ENCODE data around the gene BCL2.

Gene BCL2

GRCh38 chr18:63284827-63285733 lies 34.5 kb downstream of the BCL2 start:
- DNase-seq, result no peak

GRCh38 chr18:63284173-63284799 lies 35.3 kb downstream of the BCL2 start:
- DNase-seq, result no peak

GRCh38 chr18:63283305-63284094 lies 36.1 kb downstream of the BCL2 start:
- DNase-seq, result no peak

GRCh38 chr18:63282793-63283192 lies 36.8 kb downstream of the BCL2 start:
- no peak for DNase-seq

DNA sequence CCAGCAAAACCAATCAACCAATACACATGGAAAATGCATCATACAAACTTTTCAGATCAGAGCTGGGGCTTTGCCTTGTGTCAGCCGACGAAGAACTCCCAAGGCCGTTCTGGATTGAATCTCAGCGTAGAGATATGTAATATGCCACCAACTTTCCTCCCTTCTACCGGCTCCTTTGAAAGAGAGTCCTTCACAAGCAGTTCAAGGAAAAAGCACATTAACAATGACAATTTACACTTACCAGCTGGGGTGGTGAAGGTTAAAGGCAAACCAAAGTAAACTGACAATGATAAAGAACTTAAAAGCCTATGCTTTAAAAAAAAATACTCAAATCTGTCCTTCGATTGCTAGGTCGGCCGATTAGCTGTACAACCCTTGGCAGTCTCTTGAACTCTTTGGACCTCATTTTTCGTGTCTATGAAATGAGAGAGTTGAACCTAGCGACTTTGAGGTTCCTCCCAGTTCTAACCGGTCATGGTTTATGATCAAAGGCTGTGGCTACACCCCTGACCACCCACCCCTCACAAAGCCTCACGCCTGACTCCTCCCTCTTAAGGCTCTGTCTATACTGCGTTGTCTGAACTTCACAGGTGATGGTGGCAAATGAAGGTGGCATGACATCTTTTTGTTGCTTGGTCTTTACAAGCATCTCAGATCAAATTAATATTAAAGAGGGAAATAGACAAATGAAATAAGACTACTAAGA lies 46.2 kb downstream of the BCL2 start:
- DNase-seq, result no peak

- DNase-seq, result no peak
Measured at GRCh38 chr18:63272638-63273037, 46.9 kb downstream of the BCL2 start.

GRCh38 chr18:63271881-63272299 lies 47.7 kb downstream of the BCL2 start:
- DNase-seq, result no peak

- DNase-seq, result peak; percentile 42
Measured at GRCh38 chr18:63271148-63271547, 48.4 kb downstream of the BCL2 start.

DNA sequence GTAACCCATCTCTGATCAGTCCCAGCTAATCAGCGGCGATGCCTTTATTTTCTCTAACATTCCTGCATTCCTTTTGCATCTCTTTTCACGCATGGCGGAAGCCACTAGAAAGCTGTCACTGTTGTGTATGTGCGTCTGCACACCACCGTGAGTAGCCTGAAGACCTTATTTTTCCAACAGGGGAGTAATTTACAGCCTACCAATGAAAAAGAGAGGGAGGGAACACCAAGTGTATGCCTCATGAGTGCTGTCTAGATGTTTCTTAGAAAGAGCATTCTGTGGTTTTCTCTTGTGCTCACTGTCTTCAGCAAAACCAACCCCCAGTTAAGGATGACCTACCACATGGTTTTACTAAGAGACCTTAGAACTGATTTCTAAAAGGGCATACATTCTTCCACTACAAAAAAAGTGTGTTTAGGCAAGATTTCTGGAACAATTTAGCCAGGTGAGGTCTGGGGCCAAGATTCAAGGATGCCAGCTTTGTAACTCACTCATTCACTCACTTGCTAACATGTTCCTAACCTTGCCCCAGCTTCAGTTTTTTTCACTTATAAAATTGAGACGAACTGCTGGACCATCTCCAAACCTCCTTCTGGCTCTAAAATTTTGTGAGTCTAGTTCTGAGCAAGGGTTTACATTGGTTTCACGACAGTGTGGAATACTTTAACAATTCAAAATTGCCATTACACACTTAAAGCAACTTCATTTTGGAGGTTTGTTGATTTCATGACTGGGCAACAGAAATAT lies 51.4 kb downstream of the BCL2 start:
- no peak for DNase-seq

DNA sequence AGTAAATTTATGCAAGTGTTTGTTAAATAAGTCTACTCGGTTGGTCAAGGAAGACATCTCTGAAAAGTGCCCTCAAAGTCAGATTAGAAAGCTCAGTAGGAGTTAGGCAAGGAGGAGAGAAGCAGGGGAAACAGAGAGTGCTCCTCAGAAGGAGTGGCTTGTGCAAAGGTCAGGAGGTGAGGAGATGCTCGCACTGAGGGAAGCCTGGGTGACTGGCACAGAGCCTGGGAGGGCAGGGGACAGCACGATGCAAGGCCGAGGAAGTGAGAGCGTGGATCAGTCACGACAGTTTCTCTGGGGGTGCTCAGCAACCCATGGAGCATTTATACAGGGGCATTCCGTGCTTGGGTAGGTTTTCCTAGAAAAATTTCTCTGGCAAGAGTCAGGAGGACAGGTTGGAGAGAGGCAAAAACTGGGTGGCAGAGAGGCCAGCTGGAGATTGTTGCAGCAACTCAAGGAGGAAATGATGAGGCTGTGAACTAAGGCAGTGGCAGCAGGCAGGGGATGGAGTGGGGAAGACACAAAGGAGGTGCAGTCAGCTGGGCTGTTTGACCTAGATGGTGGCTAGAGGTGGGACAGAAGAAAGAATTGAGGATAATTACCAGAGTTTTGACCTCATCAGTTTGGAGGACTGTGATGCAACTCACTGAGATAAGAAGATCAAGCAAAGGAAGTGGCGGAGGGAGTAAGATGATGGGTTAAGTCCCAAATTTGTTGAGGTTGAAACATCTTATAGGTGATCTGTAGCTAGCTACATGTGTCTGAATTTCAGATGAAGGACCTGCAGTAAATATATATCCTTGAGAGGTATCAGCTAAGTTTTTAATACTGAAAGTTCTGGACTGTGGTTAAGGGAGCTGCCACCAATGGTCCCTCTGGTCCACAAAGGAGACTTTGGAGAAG lies 52.4 kb downstream of the BCL2 start:
- DNase-seq, result no peak

DNA sequence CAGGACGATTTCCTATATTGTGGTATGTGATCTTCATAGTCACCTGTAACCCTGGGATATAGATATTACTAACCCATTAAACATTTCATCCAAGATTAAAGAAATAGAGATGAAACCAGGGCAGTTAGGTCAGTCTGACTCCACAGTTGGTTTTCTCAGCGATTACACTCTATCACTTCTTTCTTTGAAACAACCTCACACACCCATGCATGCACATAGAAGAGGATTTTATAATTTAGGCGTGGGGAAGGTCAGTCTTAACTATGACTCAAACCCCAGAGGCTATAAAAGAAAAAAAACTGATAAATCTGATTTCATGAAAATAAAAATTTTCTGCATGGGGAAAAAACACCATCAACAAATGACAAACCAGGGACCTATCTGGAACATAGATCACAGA lies 54.2 kb downstream of the BCL2 start:
- DNase-seq, result no peak

GRCh38 chr18:63264871-63265270 lies 54.7 kb downstream of the BCL2 start:
- peak; percentile 86 for DNase-seq

GRCh38 chr18:63263444-63263843 lies 56.1 kb downstream of the BCL2 start:
- DNase-seq, result no peak

DNA sequence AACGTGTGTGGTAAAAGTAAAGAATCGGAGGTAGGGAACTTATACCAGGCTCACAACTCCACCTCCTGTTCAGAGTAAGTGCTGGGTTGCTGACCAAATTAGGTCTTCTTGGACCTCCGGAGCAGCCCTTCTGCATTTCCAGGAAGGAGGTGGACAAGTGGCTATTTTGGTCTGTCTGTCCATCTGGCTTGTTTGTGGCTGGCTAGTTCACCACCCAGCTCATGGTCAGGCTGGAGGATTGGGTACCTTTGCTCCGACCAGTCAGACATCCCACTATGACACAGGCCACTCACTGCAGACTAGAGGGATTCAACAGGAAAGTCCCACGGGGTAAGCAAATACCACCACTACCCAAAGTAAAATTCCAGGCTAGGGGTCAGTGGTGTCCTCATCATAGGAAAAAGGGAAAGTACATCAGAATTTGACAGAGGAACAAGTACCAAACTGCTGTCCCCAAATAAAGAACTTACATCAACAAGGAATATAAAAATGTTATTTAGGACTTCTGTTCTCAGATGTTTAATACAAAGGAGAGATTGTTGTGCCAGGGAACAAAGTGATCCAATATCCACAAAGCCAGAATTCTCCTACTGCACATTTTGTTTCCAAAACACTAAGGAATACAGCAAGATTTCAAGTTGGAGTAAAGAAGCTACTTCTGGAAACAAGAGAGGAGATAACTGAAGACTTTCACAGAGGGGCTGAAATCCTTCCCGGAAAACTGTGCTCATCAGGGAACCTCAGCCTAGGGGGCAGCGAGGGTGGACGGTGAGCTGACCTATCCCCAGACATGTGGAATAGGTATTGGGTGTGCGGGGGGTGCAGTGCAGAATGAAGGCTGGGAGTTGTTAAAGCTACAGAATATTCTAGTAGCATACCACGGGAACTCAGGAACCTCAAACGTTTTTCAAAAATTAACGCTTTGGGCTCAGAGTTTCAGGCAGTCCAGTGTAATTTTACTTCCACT lies 56.9 kb downstream of the BCL2 start:
- DNase-seq, result no peak

DNA sequence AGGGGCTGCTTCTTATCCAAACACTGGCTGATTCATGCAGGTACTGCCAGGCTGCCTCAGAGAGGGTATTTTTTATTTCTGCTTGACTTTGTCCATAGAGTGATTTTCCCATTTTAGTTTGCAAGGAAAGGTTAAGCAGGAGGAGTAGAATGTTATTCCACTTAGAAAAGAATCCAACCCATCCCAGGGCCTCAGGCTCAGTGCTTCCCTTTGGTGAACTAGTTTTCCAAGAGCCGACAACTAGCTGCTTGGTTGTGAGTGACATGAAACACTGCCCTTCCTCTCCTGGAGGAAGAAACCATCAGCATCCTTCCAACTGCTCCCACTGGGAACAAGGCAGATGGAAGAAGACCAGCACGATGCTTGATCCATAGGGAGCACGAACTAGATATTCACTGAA lies 58.5 kb downstream of the BCL2 start:
- DNase-seq, result no peak

DNA sequence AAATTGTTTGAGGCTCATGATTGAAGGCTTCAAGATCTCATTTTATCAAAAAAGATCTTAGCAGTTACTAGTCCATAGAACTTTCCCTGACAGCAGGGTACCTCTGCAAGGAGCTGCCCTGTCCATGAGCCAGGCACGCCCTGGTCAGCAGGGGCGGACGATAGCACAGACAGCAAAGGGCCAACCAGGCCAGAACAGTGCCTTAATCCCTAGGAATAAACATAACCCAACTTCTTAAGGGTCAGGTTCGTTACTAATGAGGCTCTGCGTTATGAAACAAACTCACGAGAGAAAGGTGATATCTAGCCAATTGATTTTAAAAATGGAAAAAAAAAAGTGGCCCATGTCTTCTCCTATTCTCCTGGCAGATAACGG lies 59.2 kb downstream of the BCL2 start:
- no peak for DNase-seq

GRCh38 chr18:63259567-63260379 lies 59.8 kb downstream of the BCL2 start:
- peak; percentile 97 for DNase-seq

GRCh38 chr18:63258749-63259566 lies 60.6 kb downstream of the BCL2 start:
- DNase-seq, result peak; percentile 41
